ENCODE data around the gene SPEM3.

DNA sequence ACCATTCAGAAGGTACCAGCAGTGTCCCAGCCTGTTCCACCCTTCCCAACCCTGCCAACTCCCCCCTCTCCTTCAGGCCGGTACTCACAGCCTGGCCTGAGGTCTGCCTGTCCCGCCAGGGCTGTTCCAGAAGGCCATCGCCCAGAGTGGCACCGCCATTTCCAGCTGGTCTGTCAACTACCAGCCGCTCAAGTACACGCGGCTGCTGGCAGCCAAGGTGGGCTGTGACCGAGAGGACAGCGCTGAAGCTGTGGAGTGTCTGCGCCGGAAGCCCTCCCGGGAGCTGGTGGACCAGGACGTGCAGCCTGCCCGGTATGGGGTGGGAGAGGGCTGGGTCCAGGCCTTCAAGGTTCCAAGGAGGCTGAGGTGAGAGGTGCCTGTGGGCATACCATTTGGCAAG lies 13.8 kb upstream of the SPEM3 start:
- TF ChIP-seq, protein P1, sequence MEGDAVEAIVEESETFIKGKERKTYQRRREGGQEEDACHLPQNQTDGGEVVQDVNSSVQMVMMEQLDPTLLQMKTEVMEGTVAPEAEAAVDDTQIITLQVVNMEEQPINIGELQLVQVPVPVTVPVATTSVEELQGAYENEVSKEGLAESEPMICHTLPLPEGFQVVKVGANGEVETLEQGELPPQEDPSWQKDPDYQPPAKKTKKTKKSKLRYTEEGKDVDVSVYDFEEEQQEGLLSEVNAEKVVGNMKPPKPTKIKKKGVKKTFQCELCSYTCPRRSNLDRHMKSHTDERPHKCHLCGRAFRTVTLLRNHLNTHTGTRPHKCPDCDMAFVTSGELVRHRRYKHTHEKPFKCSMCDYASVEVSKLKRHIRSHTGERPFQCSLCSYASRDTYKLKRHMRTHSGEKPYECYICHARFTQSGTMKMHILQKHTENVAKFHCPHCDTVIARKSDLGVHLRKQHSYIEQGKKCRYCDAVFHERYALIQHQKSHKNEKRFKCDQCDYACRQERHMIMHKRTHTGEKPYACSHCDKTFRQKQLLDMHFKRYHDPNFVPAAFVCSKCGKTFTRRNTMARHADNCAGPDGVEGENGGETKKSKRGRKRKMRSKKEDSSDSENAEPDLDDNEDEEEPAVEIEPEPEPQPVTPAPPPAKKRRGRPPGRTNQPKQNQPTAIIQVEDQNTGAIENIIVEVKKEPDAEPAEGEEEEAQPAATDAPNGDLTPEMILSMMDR (IDR thresholded peaks at IDR 0.05), result no peak
- TF ChIP-seq ZFX (IDR thresholded peaks at IDR 0.05; ENCODE audit: borderline replicate concordance), result no peak

All from 22Rv1 (cell line).